Measurements from ENCODE around the gene MORN5.
"Not testable (repeated sequence)": the region's sequence is repeated elsewhere in the genome, so short reads cannot be mapped to it uniquely, and the experiment has no call there.

Gene MORN5

DNA sequence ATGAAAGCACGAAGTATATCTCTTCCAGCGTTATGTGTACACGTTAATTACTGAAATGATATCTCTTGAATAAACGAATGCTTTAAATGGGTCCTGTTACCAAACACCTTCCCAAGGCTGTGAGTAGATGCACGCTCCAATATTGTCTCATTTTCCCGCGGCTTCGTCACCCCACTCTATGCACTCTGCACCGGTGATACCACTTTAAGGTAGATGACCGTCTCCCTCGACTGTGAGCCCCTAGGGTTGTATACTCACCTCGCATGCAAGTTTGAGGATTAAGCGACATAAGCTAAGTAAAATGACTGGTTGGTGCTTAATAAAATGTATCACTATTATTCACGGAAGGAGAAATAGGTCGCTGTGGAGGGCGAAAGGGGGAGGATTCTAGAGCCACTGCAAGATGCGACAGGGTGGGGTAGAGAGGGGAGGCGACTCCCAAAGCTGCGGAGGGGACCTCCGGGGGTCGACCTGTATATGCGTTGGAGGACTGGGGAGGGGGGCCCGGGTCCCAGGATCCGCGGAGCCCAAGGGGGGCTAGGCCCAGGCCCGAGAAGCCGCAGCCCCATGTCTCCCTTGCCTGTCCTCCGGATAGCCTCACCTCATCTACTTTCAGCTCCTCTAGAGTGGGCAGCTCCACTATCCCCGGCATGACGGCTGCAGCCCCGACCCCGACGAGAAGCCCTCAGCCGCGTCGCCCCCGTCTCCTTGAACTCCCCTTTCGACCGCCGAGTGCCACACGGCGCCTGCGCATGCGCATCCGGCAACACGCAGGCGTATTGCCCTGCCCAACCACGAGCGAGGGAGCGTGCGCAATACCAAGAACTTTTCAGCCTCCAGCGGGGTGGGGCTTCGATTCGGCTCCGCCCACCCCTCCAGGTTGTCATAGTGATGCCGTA is at the start of gene MORN5, which contains the start of gene NDUFA8:
Gene MORN5, plus strand, starts transcription at position 883 of the 899 bp plus-strand sequence. CDS start 65 bp downstream, outside the sequence.
Gene NDUFA8, minus strand, starts transcription at position 754 of the 899 bp plus-strand sequence. Its CDS starts 102 bp downstream, at position 652.
- DNase-seq = peak; percentile 99

DNA sequence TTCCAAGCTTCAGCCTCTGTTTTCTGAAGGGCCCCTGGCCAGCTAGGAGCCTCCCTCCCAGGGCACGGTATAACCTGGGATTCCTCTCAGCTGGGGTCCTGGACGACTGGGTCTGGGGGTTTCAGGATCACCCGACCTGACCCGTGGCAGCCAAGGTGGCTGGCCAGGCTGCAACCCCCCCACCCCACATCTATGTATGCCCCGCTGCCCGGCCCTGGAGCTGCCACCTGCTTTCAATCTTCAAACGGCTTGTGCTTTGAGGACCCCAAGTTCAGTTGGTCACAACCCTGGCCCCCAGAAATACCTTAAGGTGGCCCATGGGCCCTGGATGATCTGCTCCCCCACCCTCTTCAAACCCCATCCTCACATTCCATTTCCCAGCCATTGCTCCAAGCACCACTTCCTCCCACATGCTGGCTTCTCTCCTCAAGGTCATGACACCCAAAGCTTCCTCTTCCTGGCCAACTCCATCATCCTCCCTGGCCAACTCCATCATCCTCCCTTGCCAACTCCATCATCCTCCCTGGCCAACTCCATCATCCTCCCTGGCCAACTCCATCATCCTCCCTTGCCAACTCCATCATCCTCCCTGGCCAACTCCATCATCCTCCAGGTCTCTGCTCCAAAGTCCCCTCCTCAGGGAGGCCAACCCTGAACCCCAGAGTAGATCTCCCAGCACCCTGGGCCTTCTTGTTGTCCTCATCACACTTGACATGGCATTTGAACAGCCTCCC is 49.4 kb upstream of the MORN5 start:
- DNase-seq = no peak

DNA sequence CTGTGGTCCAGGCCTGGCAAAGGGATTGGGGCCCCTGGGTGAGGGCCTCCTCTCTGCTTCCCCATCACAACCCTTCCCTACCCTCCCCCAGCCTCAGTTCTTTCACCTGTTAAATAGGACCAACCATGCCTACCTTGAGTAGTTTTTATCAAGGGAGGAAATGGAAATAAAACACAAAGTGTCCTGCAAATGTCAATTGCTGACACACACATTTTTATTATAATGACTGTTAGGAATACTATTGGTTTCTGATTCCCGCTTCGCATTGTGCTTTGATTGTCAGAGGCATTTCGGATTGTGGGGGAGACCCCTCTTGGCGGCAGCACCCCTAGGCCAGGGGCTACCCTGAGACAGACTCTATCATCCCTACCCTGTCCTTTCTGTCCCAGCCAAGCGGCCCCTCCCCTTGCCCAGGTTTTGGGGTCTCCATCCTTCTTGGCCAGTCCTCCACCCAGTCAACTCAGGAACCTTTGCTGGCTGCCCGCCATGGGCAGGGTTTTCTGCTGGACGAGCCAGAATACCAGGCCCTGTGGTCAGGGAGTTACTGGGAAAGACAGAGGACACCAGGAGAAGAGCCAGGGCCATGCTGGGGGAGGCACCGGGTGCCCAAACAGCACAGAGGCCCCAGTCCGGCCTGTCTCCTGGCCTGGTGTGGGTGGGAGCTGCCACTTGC is 48.2 kb upstream of the MORN5 start:
- DNase-seq = no peak

DNA sequence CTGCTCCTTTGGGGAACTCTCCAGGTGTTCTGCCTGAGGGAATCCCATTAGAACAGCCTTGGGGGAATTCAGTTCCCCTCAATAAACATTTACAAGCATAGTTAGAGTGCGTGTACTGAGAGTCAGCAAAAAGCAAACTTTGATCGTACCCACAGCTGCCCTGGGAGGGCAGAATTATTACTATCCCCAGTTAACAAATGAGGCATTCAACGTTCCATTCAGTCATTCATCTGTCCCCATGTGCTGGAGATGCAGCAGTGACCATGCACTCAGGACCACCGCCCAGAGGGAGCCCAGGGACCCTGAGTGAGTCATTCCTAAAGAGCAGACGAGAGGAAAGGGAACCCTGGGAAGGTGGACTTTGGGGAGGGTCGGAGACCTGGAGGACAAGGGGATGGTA is 47.5 kb upstream of the MORN5 start:
- DNase-seq = no peak

DNA sequence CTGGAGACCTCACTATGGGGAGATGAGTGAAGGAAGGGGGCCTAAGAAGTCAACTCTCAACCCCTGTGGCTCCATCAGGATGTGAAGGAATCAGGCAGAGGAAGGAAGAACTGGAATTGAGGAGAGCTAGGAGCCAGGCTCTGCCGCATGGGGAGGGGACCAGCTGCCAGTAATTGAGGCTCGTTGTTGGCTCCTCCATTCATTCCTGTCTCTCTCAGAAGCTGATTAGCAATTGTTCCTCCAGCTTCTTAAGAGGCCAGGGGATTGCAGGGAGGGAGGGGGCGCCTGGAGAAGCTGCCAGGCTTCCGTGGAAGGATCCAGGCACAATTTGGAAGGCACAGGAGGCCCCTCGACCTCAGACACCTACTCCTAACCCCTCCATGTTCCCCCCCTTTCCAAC is 46.1 kb upstream of the MORN5 start:
- no peak for DNase-seq

DNA sequence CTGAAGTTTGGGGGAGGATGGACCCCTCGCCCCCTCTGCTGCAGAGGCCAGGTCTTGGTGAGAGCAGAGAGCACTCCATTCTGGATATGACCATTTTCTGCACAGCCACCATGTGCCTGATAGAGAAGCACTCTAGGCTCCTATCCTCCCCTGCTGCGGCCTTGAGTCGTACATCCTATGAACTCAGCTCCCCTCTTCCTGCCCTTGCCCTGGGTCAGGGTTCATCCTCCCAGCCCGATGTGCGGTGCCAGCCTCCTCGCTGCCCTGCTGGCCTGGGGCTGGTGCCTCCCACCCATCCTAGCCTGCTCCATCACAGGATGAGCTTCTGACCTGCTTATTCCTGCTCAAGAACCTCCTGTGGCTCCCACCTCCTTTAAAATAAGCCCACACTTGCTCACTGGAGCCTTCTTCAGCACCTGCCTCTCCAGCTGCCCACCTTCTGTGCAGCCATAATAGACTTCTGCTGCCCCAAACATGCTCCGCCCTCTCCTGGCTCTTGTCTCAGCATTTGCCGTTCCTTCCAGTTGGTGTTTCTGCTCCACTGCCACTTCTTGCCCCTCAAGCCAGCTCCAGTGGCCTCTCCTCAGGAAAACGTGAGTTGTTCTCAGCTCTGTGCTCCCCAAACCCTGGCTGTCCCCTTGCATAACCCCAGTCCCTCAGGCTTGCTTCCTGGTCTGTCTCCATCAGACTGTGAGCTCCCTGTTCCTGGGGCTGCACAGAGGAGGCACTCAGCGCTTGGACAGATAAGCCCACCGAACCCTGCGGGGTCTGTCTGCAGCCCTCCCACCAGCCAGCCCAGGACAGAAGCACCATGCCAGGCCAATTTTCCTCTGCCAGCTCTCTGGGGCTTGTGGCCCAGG is 44.3 kb upstream of the MORN5 start:
- no peak for DNase-seq

DNA sequence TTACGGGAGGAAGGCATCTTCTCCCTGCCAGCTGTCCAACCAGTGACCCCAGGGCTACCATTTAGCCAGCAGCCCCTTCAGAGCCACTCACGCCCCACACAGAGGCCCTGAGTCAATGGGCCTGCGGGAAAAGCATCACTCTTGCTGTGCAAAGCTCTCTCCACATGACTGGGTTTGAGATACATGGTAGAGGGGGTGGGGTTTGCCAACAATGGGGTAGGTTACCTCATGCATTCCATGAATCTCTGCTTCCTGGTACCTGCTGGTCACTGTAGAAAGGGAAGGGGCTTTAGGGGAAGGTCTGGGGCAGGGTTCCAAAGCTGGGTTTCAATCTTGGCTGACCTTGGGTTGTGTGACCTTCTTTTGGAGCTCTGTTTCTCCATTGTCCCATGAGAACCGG is 43.7 kb upstream of the MORN5 start:
- DNase-seq = no peak

DNA sequence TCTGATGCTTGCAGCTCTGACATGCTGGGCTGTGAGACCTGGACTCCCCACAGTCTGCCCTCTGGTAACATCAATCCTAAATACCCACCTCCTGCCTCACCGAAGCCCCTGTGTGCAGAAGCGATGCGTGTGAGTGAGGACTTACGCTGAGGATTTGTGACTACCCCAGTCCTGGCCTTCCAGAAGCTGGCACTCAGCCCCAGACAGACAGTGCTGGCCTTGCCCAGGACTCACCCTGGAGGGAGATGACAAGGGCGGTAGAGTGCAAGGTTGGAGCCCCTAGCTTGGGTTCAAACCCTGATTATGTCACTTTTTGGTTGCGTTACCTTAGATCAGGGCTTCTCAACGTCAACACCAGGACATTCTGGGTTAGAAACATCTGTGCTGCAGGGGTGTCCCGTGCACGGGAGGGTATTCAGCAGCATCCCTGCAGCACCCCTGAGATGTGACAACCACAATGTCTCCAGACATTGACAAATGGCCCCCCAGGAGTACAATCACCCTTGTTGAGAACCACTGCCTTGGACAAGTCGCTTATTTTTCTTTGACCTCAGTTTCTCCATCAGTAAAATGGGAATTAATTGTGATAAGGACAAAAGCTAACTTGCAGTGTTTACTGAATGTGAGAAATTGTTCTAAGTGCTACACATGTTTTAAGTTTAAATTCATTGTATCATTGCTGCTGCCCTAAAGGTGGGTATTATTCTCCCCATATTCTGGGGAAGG is 43.1 kb upstream of the MORN5 start:
- no peak for DNase-seq

DNA sequence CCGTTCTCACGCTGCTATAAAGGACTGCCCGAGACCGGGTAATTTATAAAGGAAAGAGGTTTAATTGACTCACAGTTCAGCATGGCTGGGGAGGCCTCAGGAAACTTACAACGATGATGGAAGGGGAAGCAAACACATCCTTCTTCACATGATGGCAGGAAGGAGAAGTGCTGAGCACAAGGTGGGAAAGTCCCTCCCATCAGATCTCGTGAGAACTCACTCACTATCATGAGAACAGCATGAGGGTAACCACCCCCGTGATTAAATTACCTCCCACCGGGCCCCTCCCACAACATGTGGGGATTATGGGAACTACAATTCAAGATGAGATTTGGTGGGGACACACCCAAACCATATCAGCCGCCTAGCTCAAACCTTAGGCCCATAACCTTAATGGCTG is 42.5 kb upstream of the MORN5 start:
- DNase-seq = not testable (repeated sequence)

DNA sequence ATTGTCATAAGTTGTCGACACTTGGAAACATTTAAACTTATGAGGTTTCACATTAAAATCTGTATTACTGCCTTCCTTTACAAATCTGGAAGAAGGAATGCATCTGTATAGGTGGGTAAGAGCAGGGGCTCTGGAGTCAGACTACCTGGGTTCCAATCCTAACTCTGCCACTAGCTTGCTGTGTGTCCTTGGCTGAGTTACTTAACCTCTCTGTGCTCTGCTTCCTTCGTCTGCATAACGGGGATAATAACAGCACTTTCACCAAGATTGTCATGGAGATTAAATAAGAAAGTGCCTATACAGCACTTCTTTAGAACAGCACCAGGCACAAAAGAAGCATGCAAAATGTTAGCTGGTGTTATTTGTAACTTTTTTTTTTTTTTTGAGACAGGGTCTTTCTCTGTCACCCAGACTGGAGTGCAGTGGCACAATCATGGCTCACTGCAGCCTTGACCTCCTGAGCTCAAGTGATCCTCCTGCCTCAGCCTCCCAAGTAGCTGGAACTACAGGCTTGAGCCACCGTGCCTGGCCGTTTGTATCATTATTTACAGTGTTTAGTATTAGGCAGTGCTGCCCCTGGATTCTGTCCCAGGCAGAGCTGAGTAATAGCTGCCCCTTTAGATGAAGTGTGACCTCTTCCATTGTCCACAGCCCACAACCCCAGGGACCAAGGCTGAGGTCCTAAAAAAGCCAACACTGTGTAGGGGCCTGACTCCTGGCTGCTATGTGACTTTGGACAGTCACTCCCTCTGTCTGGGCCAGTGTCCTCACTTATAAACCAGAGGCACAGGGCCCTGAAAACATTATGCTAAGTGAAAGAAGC is 41.2 kb upstream of the MORN5 start:
- no peak for DNase-seq

DNA sequence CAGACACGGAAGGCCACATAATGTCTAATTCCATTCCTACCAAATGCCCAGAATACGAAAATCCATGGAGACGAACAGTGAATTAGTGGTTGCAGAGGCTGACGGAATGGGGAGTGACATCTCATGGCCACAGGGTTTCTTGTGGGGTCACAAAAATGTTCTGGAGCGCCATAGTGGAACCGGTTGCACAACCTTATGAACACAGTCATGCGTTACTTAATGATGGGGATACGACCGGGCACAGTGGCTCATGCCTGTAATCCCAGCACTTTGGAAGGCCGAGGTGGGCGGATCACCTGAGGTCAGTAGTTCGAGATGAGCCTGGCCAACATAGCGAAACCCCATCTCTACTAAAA is 40.6 kb upstream of the MORN5 start:
- DNase-seq = no peak

DNA sequence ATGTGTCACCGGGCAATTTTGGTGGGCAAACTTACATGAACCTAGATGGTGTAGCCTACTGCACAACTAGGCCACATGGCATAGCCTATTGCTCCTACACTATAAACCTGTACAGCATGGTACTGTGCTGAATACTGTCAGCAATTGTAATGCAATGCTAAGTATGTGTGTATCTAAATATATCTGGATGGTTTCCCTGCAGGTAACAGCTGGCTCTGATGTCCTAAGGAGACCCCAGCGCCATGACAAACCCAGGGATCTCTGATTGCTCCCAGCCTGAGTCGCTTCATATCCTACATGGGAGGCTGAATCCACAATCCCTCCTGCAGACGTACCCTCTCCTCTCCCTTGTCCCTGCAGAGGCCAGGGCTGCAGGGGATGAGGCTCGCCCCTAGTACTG is 40.0 kb upstream of the MORN5 start:
- no peak for DNase-seq

DNA sequence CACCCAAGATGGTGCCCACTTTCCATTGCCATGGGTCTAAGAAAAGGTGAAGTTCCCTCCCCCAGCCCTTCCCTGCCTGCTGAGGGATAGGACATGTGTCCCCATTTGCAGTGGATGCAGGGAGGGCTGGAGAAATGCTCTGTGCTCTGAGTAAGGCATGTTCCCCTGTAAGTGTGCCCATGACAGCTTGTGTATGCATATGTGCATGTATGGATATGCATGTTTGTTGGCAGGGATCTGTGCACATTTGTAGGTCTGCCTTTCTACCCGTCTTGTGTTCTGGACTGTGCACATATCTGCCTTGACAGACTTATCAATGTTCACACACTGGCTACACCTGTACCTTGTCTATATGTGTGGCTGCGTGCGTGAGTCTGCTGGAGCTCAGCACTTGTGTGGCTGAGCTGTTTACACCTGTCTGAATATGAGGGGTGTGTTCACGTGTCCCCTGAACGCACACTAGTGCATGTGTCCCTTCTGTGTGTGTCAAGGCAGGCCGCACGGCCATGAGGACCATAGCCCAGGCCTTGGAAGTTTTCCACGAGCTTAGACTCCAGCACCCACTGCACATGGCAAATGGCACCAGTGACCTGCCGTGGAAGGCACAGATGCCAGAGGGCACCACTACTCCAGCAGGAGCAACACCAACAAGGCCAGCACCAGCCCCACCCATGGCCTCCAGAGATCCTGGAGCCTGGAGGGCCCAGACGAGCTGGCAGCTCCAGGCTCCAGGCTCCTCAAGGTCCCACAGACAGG is 39.2 kb upstream of the MORN5 start:
- no peak for DNase-seq

DNA sequence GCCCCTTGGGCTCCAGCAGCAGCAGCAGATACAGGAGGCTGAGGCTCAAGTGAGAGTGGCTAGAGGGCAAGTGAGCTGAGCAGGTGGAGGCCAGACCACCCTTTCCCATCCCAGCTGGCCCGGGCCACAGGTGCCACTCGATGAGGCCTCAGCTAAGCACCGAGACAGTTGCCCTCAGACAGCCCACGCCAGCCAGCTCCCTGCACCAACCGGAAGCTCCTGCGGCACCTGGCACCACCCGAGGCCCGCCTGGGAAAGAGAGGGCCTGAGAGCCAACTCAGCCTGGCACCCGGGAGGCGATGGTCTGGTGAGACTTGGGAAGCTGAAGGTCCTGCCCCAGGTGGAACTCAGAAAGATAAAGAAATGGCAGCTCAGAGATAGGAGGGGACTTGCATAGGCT is 38.3 kb upstream of the MORN5 start:
- no peak for DNase-seq

DNA sequence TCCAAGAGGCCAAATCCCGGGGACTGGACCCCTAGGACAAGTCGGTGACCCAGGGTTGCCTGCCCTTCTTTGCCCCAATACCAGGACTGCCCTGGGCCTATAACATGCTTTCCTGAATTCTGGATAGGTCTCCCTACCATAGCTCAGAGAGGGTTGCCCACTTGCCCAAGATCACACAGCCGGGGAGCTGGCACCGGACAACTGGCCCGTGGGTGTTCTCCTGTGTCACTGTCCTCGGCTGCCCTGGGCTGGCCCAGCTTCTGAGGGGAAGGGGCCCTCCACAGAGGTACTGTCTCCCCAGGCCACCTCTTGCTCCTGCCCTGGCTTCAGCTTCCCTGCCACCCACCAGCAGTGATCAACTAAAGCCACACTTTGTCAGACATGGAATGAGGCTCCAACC is 37.8 kb upstream of the MORN5 start:
- no peak for DNase-seq

DNA sequence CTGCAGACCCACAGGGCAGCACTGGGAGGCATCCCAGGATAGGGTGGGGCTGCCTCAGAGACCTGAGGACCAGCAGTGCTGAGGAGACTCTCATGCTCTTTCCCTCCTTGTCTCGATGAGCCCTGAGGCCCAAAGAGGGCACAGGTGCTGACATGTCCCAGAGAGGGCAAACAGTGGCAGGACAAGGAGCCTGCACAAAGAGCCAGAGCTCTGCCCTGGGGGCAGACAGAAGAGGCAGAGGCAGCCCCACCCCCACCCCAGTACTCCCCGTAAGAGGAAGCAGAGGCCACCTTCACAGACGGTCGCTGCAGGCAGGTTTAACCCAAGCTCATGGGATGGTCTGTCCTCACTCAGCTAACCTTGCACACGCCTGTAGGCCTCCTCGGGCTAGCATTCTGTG is 37.2 kb upstream of the MORN5 start:
- no peak for DNase-seq

DNA sequence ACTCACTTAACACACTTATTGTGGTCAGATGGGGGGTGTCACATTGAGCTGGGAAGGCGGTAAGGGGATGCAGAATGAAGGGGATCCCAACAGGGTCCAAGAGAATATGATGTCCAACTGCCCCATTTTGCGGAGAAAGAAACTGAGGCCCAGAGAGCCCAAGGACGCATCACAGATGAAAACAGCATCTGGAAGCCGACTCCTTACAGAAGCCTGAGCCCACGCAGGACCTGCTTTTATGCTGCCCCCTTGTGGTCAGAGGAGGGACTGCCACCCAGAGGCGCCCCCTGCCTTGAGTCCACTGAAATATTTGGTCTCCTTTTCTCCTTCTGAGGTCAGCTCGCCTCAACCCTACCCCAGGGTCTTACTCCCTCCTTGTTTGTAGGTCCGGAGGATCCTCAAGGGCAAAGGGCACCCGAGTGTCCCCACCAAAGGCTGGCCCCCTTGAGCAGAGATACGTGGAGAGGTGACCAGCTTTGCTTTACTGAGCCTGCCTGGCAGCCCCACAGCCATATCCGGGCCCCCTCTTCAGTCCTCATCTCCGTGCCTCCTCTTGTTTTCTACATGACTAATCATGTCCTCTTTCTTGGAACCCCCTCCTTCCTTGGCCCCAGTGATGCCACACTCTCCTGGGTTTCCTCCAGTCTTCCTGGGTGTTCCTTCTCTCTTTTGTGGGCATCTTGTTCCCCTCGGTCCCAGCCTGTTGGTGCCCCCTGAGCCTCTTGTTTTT is 36.6 kb upstream of the MORN5 start:
- peak; percentile 82 for DNase-seq

DNA sequence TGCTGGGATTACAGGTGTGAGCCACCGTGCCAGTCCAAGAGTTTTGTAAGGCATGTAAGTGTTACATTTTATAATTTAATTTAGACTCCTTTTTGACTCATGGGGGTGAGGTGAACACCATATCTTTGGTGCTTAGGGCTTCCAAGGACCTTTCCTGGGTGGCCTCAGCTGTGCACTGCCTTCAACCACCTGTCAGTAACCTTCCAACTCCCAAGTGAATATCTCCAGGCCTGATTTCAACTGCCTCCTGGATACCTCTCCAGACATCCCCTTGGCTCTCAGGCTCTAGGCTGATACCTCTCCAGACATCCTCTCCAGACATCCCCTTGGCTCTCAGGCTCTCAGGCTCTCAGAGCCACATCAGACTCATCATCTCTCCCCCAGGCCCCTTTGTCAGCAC is 35.7 kb upstream of the MORN5 start:
- no peak for DNase-seq

DNA sequence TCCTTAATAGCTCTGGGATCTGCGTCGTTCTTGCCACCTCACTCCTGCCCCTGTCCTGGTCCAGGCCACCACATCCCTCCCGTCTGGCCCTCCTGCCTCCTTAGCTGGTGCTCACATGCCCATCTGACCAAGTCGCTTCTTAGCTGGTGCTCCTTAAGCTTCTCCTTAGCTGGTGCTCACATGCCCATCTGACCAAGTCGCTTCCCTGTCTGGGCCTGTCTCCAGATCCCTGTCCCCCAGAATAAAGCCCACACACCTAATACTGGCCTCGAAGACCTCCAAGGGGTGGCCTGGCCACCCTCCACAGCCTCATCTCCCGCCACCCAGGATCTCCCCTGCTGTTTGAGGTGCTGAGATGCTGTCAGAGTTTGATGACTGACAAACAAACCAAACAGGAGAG is 35.2 kb upstream of the MORN5 start:
- DNase-seq = no peak

DNA sequence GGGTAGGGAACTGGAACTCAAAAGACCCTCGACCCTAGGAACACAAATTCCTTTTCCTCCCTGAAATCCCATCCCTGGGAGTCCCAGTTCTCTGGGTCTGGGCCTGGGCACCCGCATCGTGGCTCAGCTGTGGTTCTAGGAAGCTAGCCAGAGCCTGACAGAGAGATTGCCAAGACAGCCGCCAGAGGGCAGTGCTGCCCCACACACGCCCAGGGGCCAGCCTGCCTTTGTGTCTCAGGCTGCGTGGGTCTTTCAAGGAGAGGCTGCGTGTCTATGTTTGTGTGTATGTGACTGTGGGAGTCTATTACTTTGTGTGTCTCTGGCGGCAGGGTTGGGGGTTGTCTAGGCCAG is 34.6 kb upstream of the MORN5 start:
- peak; percentile 84 for DNase-seq

Data from RPMI8226 (cell line).